Measurements from ENCODE around the gene PAPPA2. TPM values are rescaled to one million over a fixed set of nuclear protein-coding genes. Genes with fewer than 3 reads are reported as not detected.

Gene PAPPA2
- total RNA-seq, 4 donors from 2014 or later = under 0.01 to 1.5 TPM; not detected in 2

DNA sequence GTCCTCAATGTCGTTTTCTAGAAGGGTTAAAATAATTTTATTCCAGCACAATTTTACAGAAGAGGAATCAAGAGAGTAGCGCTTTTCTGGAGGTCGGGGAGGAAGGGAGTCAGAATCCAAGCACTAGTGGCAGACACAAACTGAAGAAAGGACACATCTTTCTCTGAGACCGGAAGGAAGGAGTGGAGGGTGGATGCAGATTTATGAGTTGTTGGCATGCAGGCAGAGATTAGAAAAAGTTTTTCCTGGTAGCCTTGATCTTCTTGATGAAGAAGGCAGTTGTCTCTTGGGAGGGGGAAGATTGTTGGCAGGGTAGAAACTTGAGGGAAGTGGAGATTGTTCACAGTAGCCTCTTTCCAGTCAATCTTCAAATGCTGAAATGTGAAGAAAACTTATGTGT, 149.8 kb downstream of the PAPPA2 start:
- H3K27ac ChIP-seq = no peak overlapping the region
- intact Hi-C loops (cut with DNase I) = no loop called here
- no peaks in the 10 kb centered on the region for H3K36me3 ChIP-seq
- DNase-seq = no peak
- H3K9me3 ChIP-seq = no peaks in the 10 kb centered on the region
- no peaks in the 10 kb centered on the region for H3K4me1 ChIP-seq
- WGBS, 2 donors = 62 to 69% methylated on average over 4 of the region's 4 CpGs
- TF ChIP-seq POLR2A (IDR thresholded peaks at IDR 0.05) = no peak
- TF ChIP-seq, protein P1, sequence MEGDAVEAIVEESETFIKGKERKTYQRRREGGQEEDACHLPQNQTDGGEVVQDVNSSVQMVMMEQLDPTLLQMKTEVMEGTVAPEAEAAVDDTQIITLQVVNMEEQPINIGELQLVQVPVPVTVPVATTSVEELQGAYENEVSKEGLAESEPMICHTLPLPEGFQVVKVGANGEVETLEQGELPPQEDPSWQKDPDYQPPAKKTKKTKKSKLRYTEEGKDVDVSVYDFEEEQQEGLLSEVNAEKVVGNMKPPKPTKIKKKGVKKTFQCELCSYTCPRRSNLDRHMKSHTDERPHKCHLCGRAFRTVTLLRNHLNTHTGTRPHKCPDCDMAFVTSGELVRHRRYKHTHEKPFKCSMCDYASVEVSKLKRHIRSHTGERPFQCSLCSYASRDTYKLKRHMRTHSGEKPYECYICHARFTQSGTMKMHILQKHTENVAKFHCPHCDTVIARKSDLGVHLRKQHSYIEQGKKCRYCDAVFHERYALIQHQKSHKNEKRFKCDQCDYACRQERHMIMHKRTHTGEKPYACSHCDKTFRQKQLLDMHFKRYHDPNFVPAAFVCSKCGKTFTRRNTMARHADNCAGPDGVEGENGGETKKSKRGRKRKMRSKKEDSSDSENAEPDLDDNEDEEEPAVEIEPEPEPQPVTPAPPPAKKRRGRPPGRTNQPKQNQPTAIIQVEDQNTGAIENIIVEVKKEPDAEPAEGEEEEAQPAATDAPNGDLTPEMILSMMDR (IDR thresholded peaks at IDR 0.05) = no peak
- no peak overlapping the region for H3K4me3 ChIP-seq
- no peaks in the 10 kb centered on the region for H3K27me3 ChIP-seq

DNA sequence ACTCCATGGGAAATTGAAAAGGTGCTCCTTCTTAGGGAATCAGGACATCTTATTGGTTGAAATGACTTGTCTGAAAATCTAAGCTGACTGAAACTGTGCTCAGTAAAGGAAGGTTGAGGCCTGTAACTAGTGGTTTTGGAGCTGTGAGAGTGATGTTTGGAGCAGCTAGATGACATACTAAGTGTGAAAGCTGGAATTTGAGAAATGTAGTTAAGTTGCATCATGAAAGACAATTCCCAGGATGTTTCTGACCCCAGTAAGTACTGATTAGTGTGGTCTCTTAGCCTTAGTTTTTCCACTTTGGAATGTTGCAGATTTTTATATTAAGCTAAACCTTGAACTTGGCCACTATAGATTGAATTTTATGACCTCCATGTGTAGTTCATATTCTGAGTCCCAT, 154.9 kb downstream of the PAPPA2 start:
- H3K4me1 ChIP-seq = no peaks in the 10 kb centered on the region
- intact Hi-C loops (cut with DNase I) = no loop called here
- no peak for DNase-seq
- TF ChIP-seq POLR2A (IDR thresholded peaks at IDR 0.05) = no peak
- TF ChIP-seq, protein P1 (IDR thresholded peaks at IDR 0.05) = no peak
- H3K27ac ChIP-seq = no peak overlapping the region
- H3K4me3 ChIP-seq = no peak overlapping the region
- H3K36me3 ChIP-seq = no peaks in the 10 kb centered on the region
- H3K9me3 ChIP-seq = no peaks in the 10 kb centered on the region
- no peaks in the 10 kb centered on the region for H3K27me3 ChIP-seq

DNA sequence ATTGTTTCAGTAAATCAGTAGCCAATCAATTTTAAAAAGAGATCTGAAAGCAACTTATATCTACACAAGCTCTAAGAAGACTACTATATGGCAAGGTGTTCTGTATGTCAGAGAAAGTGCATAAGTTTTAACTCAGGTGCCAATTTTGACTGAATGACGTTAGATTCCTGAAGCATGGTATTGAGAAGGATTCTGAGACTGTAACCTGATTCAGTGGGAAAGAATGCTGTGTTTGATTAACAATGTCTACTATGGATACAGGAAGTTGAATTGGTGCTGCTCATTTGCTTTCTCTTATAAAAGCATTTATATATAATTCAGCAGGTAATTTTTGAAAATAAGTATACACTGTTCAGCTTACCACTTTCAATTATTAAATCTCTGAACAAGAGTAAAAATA, 156.3 kb downstream of the PAPPA2 start:
- no peak for DNase-seq
- Histone ChIP-seq H3K36me3 (no peaks in the 10 kb centered on the region), H3K4me3 (no peak overlapping the region), H3K27ac (no peak overlapping the region), H3K4me1 (no peaks in the 10 kb centered on the region), H3K27me3 (no peaks in the 10 kb centered on the region), H3K9me3 (no peaks in the 10 kb centered on the region)
- TF ChIP-seq, protein P1 (IDR thresholded peaks at IDR 0.05) = no peak
- no peak for TF ChIP-seq POLR2A (IDR thresholded peaks at IDR 0.05)
- 21 to 56% methylated on average over 1 of the region's 1 CpG for WGBS, 2 donors
- intact Hi-C loops (cut with DNase I) = no loop called here

DNA sequence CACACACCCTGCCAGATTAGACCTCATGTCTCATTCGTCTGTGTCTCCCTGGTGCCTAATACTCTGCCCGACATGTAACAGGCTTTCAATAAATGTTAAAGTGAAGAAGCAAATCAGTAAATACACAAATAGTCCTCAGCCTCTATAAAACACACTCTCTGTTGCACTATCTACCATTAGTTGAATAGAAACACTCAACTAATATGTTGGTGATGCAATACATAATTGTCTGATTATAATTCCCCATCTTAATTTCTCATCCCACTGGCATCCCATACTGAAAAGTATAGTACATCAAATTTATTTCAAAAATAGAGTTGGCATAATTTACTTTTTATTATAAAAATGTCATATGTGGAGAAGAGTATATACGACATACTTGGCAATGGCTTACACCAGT, 162.4 kb downstream of the PAPPA2 start:
- no peak overlapping the region for H3K4me3 ChIP-seq
- DNase-seq = no peak
- H3K36me3 ChIP-seq = no peaks in the 10 kb centered on the region
- H3K4me1 ChIP-seq = no peaks in the 10 kb centered on the region
- no peaks in the 10 kb centered on the region for H3K9me3 ChIP-seq
- TF ChIP-seq, protein P1 (IDR thresholded peaks at IDR 0.05) = no peak
- no peak for TF ChIP-seq POLR2A (IDR thresholded peaks at IDR 0.05)
- 73 to 74% methylated on average over 3 of the region's 3 CpGs for WGBS, 2 donors
- H3K27ac ChIP-seq = no peak overlapping the region
- intact Hi-C loops (cut with DNase I) = no loop called here
- no peaks in the 10 kb centered on the region for H3K27me3 ChIP-seq

DNA sequence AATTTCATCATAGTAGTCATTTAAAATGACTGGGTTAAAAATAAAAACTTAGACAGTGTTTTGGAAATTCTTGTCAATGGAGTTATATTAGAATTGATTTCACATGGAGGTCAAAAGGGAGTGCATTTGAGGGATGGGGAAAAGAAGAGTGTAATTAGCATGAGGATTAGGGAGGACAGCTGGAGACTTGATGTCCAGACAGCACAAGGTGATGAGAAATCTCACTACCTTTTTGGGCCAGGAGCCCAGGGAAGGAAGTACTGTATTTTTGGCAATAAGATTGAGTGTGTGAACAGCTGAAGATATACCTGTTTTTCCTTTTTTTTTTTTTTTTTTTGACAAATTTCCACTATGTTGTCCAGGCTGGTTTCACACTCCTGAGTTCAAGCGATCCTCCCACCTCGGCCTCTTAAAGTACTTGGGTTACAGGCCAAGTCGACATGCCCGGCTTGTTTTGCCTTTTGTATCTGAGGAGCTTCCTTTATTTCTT, 163.6 kb downstream of the PAPPA2 start:
- no peaks in the 10 kb centered on the region for H3K4me1 ChIP-seq
- no peak overlapping the region for H3K27ac ChIP-seq
- H3K36me3 ChIP-seq = no peaks in the 10 kb centered on the region
- no peaks in the 10 kb centered on the region for H3K9me3 ChIP-seq
- TF ChIP-seq, protein P1 (IDR thresholded peaks at IDR 0.05) = no peak
- TF ChIP-seq POLR2A (IDR thresholded peaks at IDR 0.05) = no peak
- DNase-seq = no peak
- no peaks in the 10 kb centered on the region for H3K27me3 ChIP-seq
- no peak overlapping the region for H3K4me3 ChIP-seq
- intact Hi-C loops (cut with DNase I) = no loop called here
- 78 to 92% methylated on average over 4 of the region's 4 CpGs for WGBS, 2 donors
